ENCODE results near the gene RAB11A. TPM values are rescaled to one million over a fixed set of nuclear protein-coding genes. Genes with fewer than 3 reads are reported as not detected.
"Not testable (repeated sequence)": the region's sequence is repeated elsewhere in the genome, so short reads cannot be mapped to it uniquely, and the experiment has no call there.

Gene RAB11A
- total and polyA plus RNA-seq, 3 experiments from 2014 or later: 158 to 194 (median 159) TPM

- H3K36me3 Mint-ChIP-seq: peaks cover 0 to 3% (median 0%) of the 10 kb centered on the region in 3 donors
- H3K4me1 Mint-ChIP-seq: peaks cover 3 to 6% (median 3%) of the 10 kb centered on the region in 3 donors
- POLR2A ChIA-PET: no interaction called here
- peaks cover 0 to 4% of the 10 kb centered on the region in 2 donors for H3K27me3 Mint-ChIP-seq
- Histone ChIP-seq H3K27me3 (ENCODE audit: insufficient read depth, low read length, poor library complexity, severe bottlenecking) (peaks cover 4% of the 10 kb centered on the region), H3K4me3 (ENCODE audit: low read length) (no peak overlapping the region), H3K9me3 (ENCODE audit: low read length) (no peaks in the 10 kb centered on the region), H3K36me3 (ENCODE audit: insufficient read depth, low read length) (no peaks in the 10 kb centered on the region), H3K27ac (ENCODE audit: low read depth, low read length) (no peak overlapping the region), H3K4me1 (ENCODE audit: insufficient read depth, low read length) (peaks cover 2% of the 10 kb centered on the region)
- CTCF ChIA-PET: interaction anchor here (1.2 kb wide), 1 partner anchor 15 kb away, joined by 4 read pairs; no protein-coding TSS in a partner anchor
- DNase-seq: no peak
- no peak overlapping the region for H3K4me3 Mint-ChIP-seq
- no peak overlapping the region for H3K27ac Mint-ChIP-seq
- H3K9me3 Mint-ChIP-seq: no peaks in the 10 kb centered on the region
These were observed 17.3 kb upstream of the RAB11A start for GRCh38 chr15:65851981-65852380.

GRCh38 chr15:65856821-65857455, 12.4 kb upstream of the RAB11A start:
- Histone ChIP-seq H3K36me3 (ENCODE audit: insufficient read depth, low read length) (no peaks in the 10 kb centered on the region), H3K9me3 (ENCODE audit: low read length) (no peaks in the 10 kb centered on the region), H3K27me3 (ENCODE audit: insufficient read depth, low read length, poor library complexity, severe bottlenecking) (no peaks in the 10 kb centered on the region), H3K27ac (ENCODE audit: low read depth, low read length) (no peak overlapping the region), H3K4me3 (ENCODE audit: low read length) (no peak overlapping the region), H3K4me1 (ENCODE audit: insufficient read depth, low read length) (peaks cover 5% of the 10 kb centered on the region)
- Mint-ChIP-seq H3K4me1 (peaks cover 12 to 15% (median 13%) of the 10 kb centered on the region in 3 donors), H3K4me3 (peak overlapping the region in 2 of 7 donors; percentile 41 to 60), H3K27me3 (peaks cover 0 to 2% of the 10 kb centered on the region in 2 donors), H3K27ac (peak overlapping the region in 3 of 8 donors; percentile 22 to 56 (median 28)), H3K9me3 (no peaks in the 10 kb centered on the region), H3K36me3 (no peaks in the 10 kb centered on the region)
- CTCF ChIA-PET: interaction anchor here (0.7 to 7.1 kb wide), 17 partner anchors 9 to 219 kb away, joined by 3 to 40 read pairs (median 4); partner anchors contain the start of gene RAB11A
- POLR2A ChIA-PET: interaction anchor here (0.7 kb wide), 1 partner anchor 18 kb away, joined by 4 read pairs; no protein-coding TSS in a partner anchor
- DNase-seq: peak; percentile 67 to 88 (median 75)

DNA sequence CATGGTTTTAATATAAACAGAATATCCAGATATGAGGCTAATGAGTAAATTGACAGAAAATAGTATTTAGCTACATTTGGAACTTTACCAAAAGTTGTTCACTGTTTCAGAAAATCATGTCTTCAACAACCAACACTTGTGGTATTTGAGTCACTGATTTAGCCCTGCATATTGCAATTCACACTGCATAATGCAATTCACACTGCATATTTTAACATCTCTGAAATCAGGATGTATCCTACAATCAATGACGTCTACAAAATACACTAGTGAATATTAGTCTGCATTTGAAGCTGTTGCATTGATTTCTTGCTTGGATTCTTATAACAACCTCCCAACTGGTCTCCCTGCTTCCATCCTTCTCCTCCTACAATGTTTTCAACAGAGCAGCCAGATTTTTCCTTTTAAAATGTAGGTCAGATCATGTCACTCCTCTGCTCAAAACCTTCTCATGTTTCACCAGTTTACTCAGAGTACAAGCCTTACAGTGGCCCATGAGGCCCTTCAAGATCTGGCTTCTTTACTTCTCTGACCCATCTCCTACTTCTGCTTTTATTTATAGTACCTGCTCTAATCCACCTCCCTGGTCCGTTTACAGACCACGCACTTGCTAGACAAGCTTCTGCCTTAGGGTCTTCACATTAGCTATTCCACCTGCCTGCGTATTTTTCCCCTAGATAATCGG, 11.4 kb upstream of the RAB11A start:
- H3K36me3 Mint-ChIP-seq: no peaks in the 10 kb centered on the region
- ChIA-PET CTCF (interaction anchor here (0.7 to 7.1 kb wide), 12 partner anchors 10 to 247 kb away, joined by 3 to 40 read pairs (median 4); partner anchors contain the start of genes INTS14 and RAB11A), POLR2A (no interaction called here)
- peaks cover 9% of the 10 kb centered on the region for H3K4me1 ChIP-seq (ENCODE audit: insufficient read depth, low read length)
- H3K36me3 ChIP-seq (ENCODE audit: insufficient read depth, low read length): no peaks in the 10 kb centered on the region
- no peaks in the 10 kb centered on the region for H3K9me3 Mint-ChIP-seq
- no peaks in the 10 kb centered on the region for H3K27me3 ChIP-seq (ENCODE audit: insufficient read depth, low read length, poor library complexity, severe bottlenecking)
- H3K27me3 Mint-ChIP-seq: peaks cover 0 to 2% of the 10 kb centered on the region in 2 donors
- H3K4me1 Mint-ChIP-seq: peaks cover 16 to 19% (median 16%) of the 10 kb centered on the region in 3 donors
- H3K4me3 Mint-ChIP-seq: peak overlapping the region in 1 of 7 donors; percentile 10
- no peaks in the 10 kb centered on the region for H3K9me3 ChIP-seq (ENCODE audit: low read length)
- DNase-seq: no peak
- H3K4me3 ChIP-seq (ENCODE audit: low read length): no peak overlapping the region
- peak overlapping the region in 5 of 8 donors; percentile 61 to 89 (median 82) for H3K27ac Mint-ChIP-seq
- no peak overlapping the region for H3K27ac ChIP-seq (ENCODE audit: low read depth, low read length)

GRCh38 chr15:65862682-65863081, 6.6 kb upstream of the RAB11A start:
- peak; percentile 13 to 66 (median 49) for DNase-seq
- POLR2A ChIA-PET: no interaction called here
- Histone ChIP-seq H3K4me3 (ENCODE audit: low read length) (no peak overlapping the region), H3K36me3 (ENCODE audit: insufficient read depth, low read length) (no peaks in the 10 kb centered on the region), H3K27ac (ENCODE audit: low read depth, low read length) (no peak overlapping the region), H3K4me1 (ENCODE audit: insufficient read depth, low read length) (peaks cover 4% of the 10 kb centered on the region), H3K27me3 (ENCODE audit: insufficient read depth, low read length, poor library complexity, severe bottlenecking) (no peaks in the 10 kb centered on the region), H3K9me3 (ENCODE audit: low read length) (no peaks in the 10 kb centered on the region)
- H3K27me3 Mint-ChIP-seq: peaks cover 0 to 2% of the 10 kb centered on the region in 2 donors
- H3K36me3 Mint-ChIP-seq: no peaks in the 10 kb centered on the region
- H3K4me1 Mint-ChIP-seq: peaks cover 12 to 13% (median 12%) of the 10 kb centered on the region in 3 donors
- H3K9me3 Mint-ChIP-seq: no peaks in the 10 kb centered on the region
- H3K4me3 Mint-ChIP-seq: no peak overlapping the region
- no peak overlapping the region for H3K27ac Mint-ChIP-seq
- CTCF ChIA-PET: interaction anchor here (0.6 to 1.8 kb wide), 3 partner anchors 8 to 223 kb away, joined by 3 to 4 read pairs (median 3); no protein-coding TSS in a partner anchor

DNA sequence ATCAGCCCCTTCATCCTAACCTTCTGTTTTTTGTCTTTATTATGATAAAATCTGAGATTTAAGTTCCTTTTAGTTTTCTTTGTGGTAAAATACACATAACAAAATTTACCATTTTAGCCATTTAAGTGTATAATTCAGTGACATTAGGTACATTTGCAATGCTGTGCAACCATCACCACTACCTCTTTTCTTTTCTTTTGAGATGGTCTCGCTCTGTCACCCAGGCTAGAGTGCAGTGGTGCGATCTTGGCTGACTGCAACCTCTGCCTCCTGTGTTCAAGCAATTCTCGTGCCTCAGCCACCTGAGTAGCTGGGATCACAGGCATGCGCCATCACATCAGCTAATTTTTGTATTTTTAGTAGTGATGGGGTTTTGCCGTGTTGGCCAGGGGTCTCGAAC, 6.2 kb upstream of the RAB11A start:
- Mint-ChIP-seq H3K27ac (no peak overlapping the region), H3K27me3 (peaks cover 0 to 2% of the 10 kb centered on the region in 2 donors), H3K4me1 (peaks cover 8 to 9% (median 8%) of the 10 kb centered on the region in 3 donors), H3K9me3 (no peaks in the 10 kb centered on the region), H3K4me3 (no peak overlapping the region), H3K36me3 (no peaks in the 10 kb centered on the region)
- ChIA-PET CTCF (interaction anchor here (1.8 kb wide), 1 partner anchor 13 kb away, joined by 4 read pairs; no protein-coding TSS in a partner anchor), POLR2A (no interaction called here)
- no peak overlapping the region for H3K4me3 ChIP-seq (ENCODE audit: low read length)
- H3K36me3 ChIP-seq (ENCODE audit: insufficient read depth, low read length): no peaks in the 10 kb centered on the region
- H3K27me3 ChIP-seq (ENCODE audit: insufficient read depth, low read length, poor library complexity, severe bottlenecking): no peaks in the 10 kb centered on the region
- peaks cover 4% of the 10 kb centered on the region for H3K4me1 ChIP-seq (ENCODE audit: insufficient read depth, low read length)
- no peak for DNase-seq
- H3K27ac ChIP-seq (ENCODE audit: low read depth, low read length): no peak overlapping the region
- no peaks in the 10 kb centered on the region for H3K9me3 ChIP-seq (ENCODE audit: low read length)

DNA sequence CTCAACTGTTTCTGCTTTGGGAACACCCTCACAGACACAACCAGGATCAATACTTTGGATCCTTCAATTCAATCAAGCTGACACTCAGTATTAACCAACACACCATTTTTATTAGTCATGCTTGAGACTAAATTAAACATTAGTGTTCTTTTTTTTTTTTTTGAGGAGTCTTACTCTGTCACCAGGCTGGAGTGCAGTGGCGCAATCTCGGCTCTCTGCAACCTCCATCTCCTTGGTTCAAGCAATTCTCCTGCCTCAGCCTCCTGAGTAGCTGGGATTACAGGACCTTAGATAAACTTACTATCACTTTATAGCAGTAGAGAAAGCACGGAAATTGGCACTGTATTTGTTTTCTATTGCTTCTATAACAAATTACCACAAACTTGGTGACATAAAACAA, 2.0 kb upstream of the RAB11A start:
- peaks cover 22% of the 10 kb centered on the region for H3K4me1 ChIP-seq (ENCODE audit: insufficient read depth, low read length)
- ChIA-PET CTCF (no interaction called here), POLR2A (interaction anchor here (0.7 kb wide), 1 partner anchor 232 kb away, joined by 6 read pairs; no protein-coding TSS in a partner anchor)
- H3K4me3 ChIP-seq (ENCODE audit: low read length): no peak overlapping the region
- H3K27me3 ChIP-seq (ENCODE audit: insufficient read depth, low read length, poor library complexity, severe bottlenecking): no peaks in the 10 kb centered on the region
- H3K36me3 ChIP-seq (ENCODE audit: insufficient read depth, low read length): no peaks in the 10 kb centered on the region
- no peaks in the 10 kb centered on the region for H3K9me3 ChIP-seq (ENCODE audit: low read length)
- peaks cover 22 to 32% (median 31%) of the 10 kb centered on the region in 3 donors for H3K4me1 Mint-ChIP-seq
- peaks cover 0 to 4% (median 0%) of the 10 kb centered on the region in 5 donors for H3K9me3 Mint-ChIP-seq
- peaks cover 0 to 15% (median 0%) of the 10 kb centered on the region in 3 donors for H3K36me3 Mint-ChIP-seq
- H3K27me3 Mint-ChIP-seq: peaks cover 0 to 12% of the 10 kb centered on the region in 2 donors
- H3K27ac ChIP-seq (ENCODE audit: low read depth, low read length): no peak overlapping the region
- peak overlapping the region in 1 of 8 donors; percentile 77 for H3K27ac Mint-ChIP-seq
- H3K4me3 Mint-ChIP-seq: peak overlapping the region in 1 of 7 donors; percentile 32
- no peak for DNase-seq

- H3K27ac Mint-ChIP-seq: peak overlapping the region in 1 of 8 donors; percentile 100
- CTCF ChIA-PET: interaction anchor here (1.8 to 2.6 kb wide), 2 partner anchors 11 to 230 kb away, joined by 7 to 18 read pairs; no protein-coding TSS in a partner anchor
- peak overlapping the region in 3 of 7 donors; percentile 9 to 99 (median 97) for H3K4me3 Mint-ChIP-seq
These were observed 1.4 kb upstream of the RAB11A start for GRCh38 chr15:65867933-65868332.

More at GRCh38 chr15:65867933-65868332, 1.4 kb upstream of the RAB11A start:
- not testable (repeated sequence) for H3K36me3 ChIP-seq (ENCODE audit: insufficient read depth, low read length); H3K9me3 ChIP-seq (ENCODE audit: low read length); DNase-seq; H3K4me3 ChIP-seq (ENCODE audit: low read length); H3K9me3 Mint-ChIP-seq; H3K27me3 ChIP-seq (ENCODE audit: insufficient read depth, low read length, poor library complexity, severe bottlenecking); H3K27ac ChIP-seq (ENCODE audit: low read depth, low read length)
- H3K4me1 ChIP-seq (ENCODE audit: insufficient read depth, low read length): peaks cover 25% of the 10 kb centered on the region
- peaks cover 0 to 15% (median 0%) of the 10 kb centered on the region in 3 donors for H3K36me3 Mint-ChIP-seq
- H3K27me3 Mint-ChIP-seq: peaks cover 0 to 12% of the 10 kb centered on the region in 2 donors
- POLR2A ChIA-PET: interaction anchor here (0.7 to 2.4 kb wide), 2 partner anchors 77 to 232 kb away, joined by 6 to 24 read pairs; partner anchors contain the start of gene DENND4A
- peaks cover 23 to 35% (median 33%) of the 10 kb centered on the region in 3 donors for H3K4me1 Mint-ChIP-seq
